OCI-LY3 (cell line): ENCODE results near the gene SAMD15.

ENCODE experiments used
- H2AFZ ChIP-seq: fragments of 200-600, 300-600 bp; shearing (Covaris generic); 2 replicates; pipeline ENCODE4 v1.6.0; 2014; ENCODE audit warnings: antibody characterized with exemption, low read depth, low read length
- H3K27ac ChIP-seq: fragments of 200-600, 300-600 bp; sonication (generic); 2 replicates; pipeline ENCODE4 v1.5.1; 2014; ENCODE audit warnings: mild to moderate bottlenecking, low read length, moderate library complexity, mixed read lengths
- H3K27me3 ChIP-seq: fragments of 200-600, 300-600 bp; sonication (generic); 2 replicates; pipeline ENCODE4 v1.6.1; 2014; ENCODE audit warnings: low read depth, low read length, mixed read lengths
- H3K36me3 ChIP-seq: fragments of 200-600, 300-600 bp; sonication (generic); replicated peaks from 2 replicates; pipeline ENCODE3; 2014; ENCODE audit warnings: low read depth, low read length, mixed read lengths
- H3K4me1 ChIP-seq: fragments of 300-600, 200-600 bp; sonication (generic); 2 replicates; pipeline ENCODE4 v1.6.1; 2014; ENCODE audit warnings: low read length, mixed read lengths
- H3K4me2 ChIP-seq: fragments of 200-600, 300-600 bp; sonication (generic); 2 replicates; pipeline ENCODE4 v1.6.1; 2014; ENCODE audit warnings: low read length, mixed read lengths
- H3K4me3 ChIP-seq: fragments of 300-600, 200-600 bp; sonication (generic); 2 replicates; pipeline ENCODE4 v1.5.1; 2014; ENCODE audit warnings: antibody characterized with exemption, mild to moderate bottlenecking, low read length, moderate library complexity
- H3K79me2 ChIP-seq: fragments of 300-600, 200-600 bp; shearing (Covaris generic); 2 replicates; pipeline ENCODE4 v1.6.1; 2014; ENCODE audit warnings: mild to moderate bottlenecking, low read length, mixed read lengths
- H3K9ac ChIP-seq: fragments of 300-600, 200-600 bp; shearing (Covaris generic); 2 replicates; pipeline ENCODE4 v1.6.0; 2014; ENCODE audit warnings: mild to moderate bottlenecking, low read length, moderate library complexity
- H3K9me3 ChIP-seq: fragments of 200-600, 300-600 bp; shearing (Covaris generic); 2 replicates; pipeline ENCODE4 v1.6.1; 2014; ENCODE audit warnings: low read length, mixed read lengths; ENCODE audit not compliant: insufficient read depth
- H4K20me1 ChIP-seq: fragments of 200-600, 300-600 bp; sonication (generic); 2 replicates; pipeline ENCODE4 v1.6.1; 2016; ENCODE audit warnings: low read length, mixed read lengths; ENCODE audit not compliant: insufficient read depth
- CTCF ChIP-seq: fragments of 200-600, 300-600 bp; sonication (generic); IDR thresholded peaks from 2 replicates; pipeline ENCODE4 v1.5.1; 2014; ENCODE audit warnings: antibody characterized with exemption, low read length, low read depth
- EZH2phosphoT487 ChIP-seq: fragments of 200-600 bp; shearing (Covaris generic); IDR thresholded peaks from 2 replicates; pipeline ENCODE4 v1.6.1; 2018; ENCODE audit warnings: antibody characterized with exemption, mixed run types, low read depth

SAMD15 gene

GRCh38 chr14:77426396-77426795, 49.2 kb downstream of the SAMD15 start:
- H3K9ac ChIP-seq = no peak overlapping the region
- H3K4me3 ChIP-seq = no peak overlapping the region
- no peak for TF ChIP-seq CTCF
- TF ChIP-seq EZH2phosphoT487 = no peak
- H3K4me1 ChIP-seq = no peaks in the 10 kb centered on the region
- H3K79me2 ChIP-seq = no peaks in the 10 kb centered on the region
- H3K36me3 ChIP-seq = peaks cover 57% of the 10 kb centered on the region
- no peak overlapping the region for H3K4me2 ChIP-seq
- no peaks in the 10 kb centered on the region for H3K9me3 ChIP-seq
- no peak overlapping the region for H2AFZ ChIP-seq
- no peak overlapping the region for H3K27ac ChIP-seq
- H3K27me3 ChIP-seq = no peaks in the 10 kb centered on the region
- H4K20me1 ChIP-seq = no peaks in the 10 kb centered on the region

GRCh38 chr14:77436042-77436441, 58.9 kb downstream of the SAMD15 start:
- TF ChIP-seq EZH2phosphoT487 = no peak
- no peak for TF ChIP-seq CTCF
- no peaks in the 10 kb centered on the region for H4K20me1 ChIP-seq
- H3K27ac ChIP-seq = no peak overlapping the region
- no peak overlapping the region for H3K4me2 ChIP-seq
- no peak overlapping the region for H3K4me3 ChIP-seq
- no peak overlapping the region for H2AFZ ChIP-seq
- H3K9ac ChIP-seq = no peak overlapping the region
- peaks cover 18% of the 10 kb centered on the region for H3K36me3 ChIP-seq
- H3K27me3 ChIP-seq = no peaks in the 10 kb centered on the region
- no peaks in the 10 kb centered on the region for H3K4me1 ChIP-seq
- no peaks in the 10 kb centered on the region for H3K79me2 ChIP-seq
- H3K9me3 ChIP-seq = no peaks in the 10 kb centered on the region

- Histone ChIP-seq H3K36me3 (peaks cover 34% of the 10 kb centered on the region), H3K9me3 (no peaks in the 10 kb centered on the region), H3K4me2 (no peak overlapping the region), H3K27ac (no peak overlapping the region), H3K4me1 (no peaks in the 10 kb centered on the region), H3K4me3 (no peak overlapping the region), H3K9ac (no peak overlapping the region), H3K79me2 (no peaks in the 10 kb centered on the region), H3K27me3 (no peaks in the 10 kb centered on the region), H2AFZ (no peak overlapping the region), H4K20me1 (no peaks in the 10 kb centered on the region)
- TF ChIP-seq CTCF (no peak), EZH2phosphoT487 (no peak)
These were observed 61.4 kb downstream of the SAMD15 start for GRCh38 chr14:77438596-77438995.

GRCh38 chr14:77439861-77440260, 62.7 kb downstream of the SAMD15 start:
- Histone ChIP-seq H3K79me2 (no peaks in the 10 kb centered on the region), H3K36me3 (peaks cover 30% of the 10 kb centered on the region), H3K4me2 (no peak overlapping the region), H3K27ac (no peak overlapping the region), H3K4me3 (no peak overlapping the region), H3K9ac (no peak overlapping the region), H4K20me1 (no peaks in the 10 kb centered on the region), H3K4me1 (no peaks in the 10 kb centered on the region), H2AFZ (no peak overlapping the region), H3K9me3 (no peaks in the 10 kb centered on the region), H3K27me3 (no peaks in the 10 kb centered on the region)
- TF ChIP-seq EZH2phosphoT487 (no peak), CTCF (no peak)
